Stimulated activated CD4-positive, alpha-beta T cell treated with anti-CD3 and anti-CD28 coated beads, Interleukin-4, amount 100 ng/mL, for 4 hours (primary cell): ENCODE measurements around the gene REN.

Experiments used
- DNase-seq, 2 experiments: peaks; one replicate each; pipeline ENCODE4 v3.0.0-alpha.2; 2020

REN gene

GRCh38 chr1:204152310-204153044, 13.7 kb downstream of the REN start:
- DNase-seq = no peak

GRCh38 chr1:204151552-204152309, 14.4 kb downstream of the REN start, which contains the start of gene ETNK2:
Gene ETNK2, minus strand, starts transcription at chr1:204152044. Its CDS starts 192 bp downstream, at chr1:204151852.
- peak; percentile 50 to 54 for DNase-seq

GRCh38 chr1:204150702-204151551, 15.2 kb downstream of the REN start:
- DNase-seq = no peak

- no peak for DNase-seq
Observed at GRCh38 chr1:204149635-204150565, 16.2 kb downstream of the REN start.

- DNase-seq = no peak
Observed at GRCh38 chr1:204149107-204149506, 17.0 kb downstream of the REN start.

GRCh38 chr1:204147406-204148383, 18.4 kb downstream of the REN start:
- DNase-seq = no peak

- DNase-seq = no peak
Observed at GRCh38 chr1:204146965-204147364, 19.2 kb downstream of the REN start.

- no peak for DNase-seq
Observed at GRCh38 chr1:204146309-204146708, 19.8 kb downstream of the REN start.

GRCh38 chr1:204145033-204145504, 21.1 kb downstream of the REN start:
- DNase-seq = no peak

- no peak for DNase-seq
Observed at GRCh38 chr1:204143276-204144041, 22.7 kb downstream of the REN start.

GRCh38 chr1:204142032-204142974, 23.8 kb downstream of the REN start:
- no peak for DNase-seq

GRCh38 chr1:204141131-204141530, 25.0 kb downstream of the REN start:
- no peak for DNase-seq

GRCh38 chr1:204139952-204140351, 26.2 kb downstream of the REN start:
- DNase-seq = no peak

- DNase-seq = no peak
Observed at GRCh38 chr1:204139088-204139487, 27.0 kb downstream of the REN start.

- DNase-seq = no peak
Observed at GRCh38 chr1:204136814-204137213, 29.3 kb downstream of the REN start.

- no peak for DNase-seq
Observed at GRCh38 chr1:204134103-204134502, 32.0 kb downstream of the REN start.

- DNase-seq = no peak
Observed at GRCh38 chr1:204132718-204133117, 33.4 kb downstream of the REN start.

- no peak for DNase-seq
Observed at GRCh38 chr1:204131978-204132377, 34.2 kb downstream of the REN start.
